Trophoblast cell (in vitro differentiated cells and primary cell): ENCODE measurements around the gene EPC2.
"Not testable (repeated sequence)": the region's sequence is repeated elsewhere in the genome, so short reads cannot be mapped to it uniquely, and the experiment has no call there.

Source experiments
- DNase-seq, 2 donors: peaks; one replicate each; pipeline ENCODE4 v3.0.0-alpha.2; 2016
- H2AFZ ChIP-seq: 2 replicates; pipeline ENCODE4 v1.6.1; 2013; ENCODE audit warnings: low read length, moderate library complexity, mild to moderate bottlenecking; ENCODE audit not compliant: insufficient read depth, poor library complexity
- H2AK5ac ChIP-seq: 2 replicates; pipeline ENCODE4 v1.6.1; 2013; ENCODE audit warnings: mild to moderate bottlenecking, low read length
- H2BK120ac ChIP-seq: 2 replicates; pipeline ENCODE4 v1.6.1; 2013; ENCODE audit warnings: low read length, mild to moderate bottlenecking, moderate library complexity; ENCODE audit not compliant: insufficient read depth, poor library complexity
- H2BK12ac ChIP-seq: 2 replicates; pipeline ENCODE4 v1.6.1; 2013; ENCODE audit warnings: mild to moderate bottlenecking, low read length, moderate library complexity
- H2BK5ac ChIP-seq: 2 replicates; pipeline ENCODE4 v1.6.1; 2013; ENCODE audit warnings: low read length, low read depth, moderate library complexity, mild to moderate bottlenecking; ENCODE audit not compliant: poor library complexity
- H3K14ac ChIP-seq: 2 replicates; pipeline ENCODE4 v1.6.1; 2013; ENCODE audit warnings: mild to moderate bottlenecking, low read length
- H3K18ac ChIP-seq: 2 replicates; pipeline ENCODE4 v1.6.1; 2013; ENCODE audit warnings: mild to moderate bottlenecking, low read length
- H3K23ac ChIP-seq: 2 replicates; pipeline ENCODE4 v1.6.1; 2013; ENCODE audit warnings: low read length
- H3K27ac ChIP-seq: 2 replicates; pipeline ENCODE4 v1.5.1; 2013; ENCODE audit warnings: low read depth, mild to moderate bottlenecking, inconsistent platforms, low read length, moderate library complexity
- H3K27me3 ChIP-seq: 2 replicates; pipeline ENCODE4 v1.6.1; 2013; ENCODE audit warnings: inconsistent platforms, mild to moderate bottlenecking, low read length, moderate library complexity; ENCODE audit not compliant: insufficient read depth
- H3K36me3 ChIP-seq, 2 experiments: 1 replicate in 1 of 2; 2 replicates in 1 of 2; pipeline ENCODE4 v1.6.1; 2013; ENCODE audit warnings: low read length in 2 of 2, mild to moderate bottlenecking in 2 of 2, moderate library complexity in 1 of 2; ENCODE audit not compliant: insufficient read depth in 2 of 2, control insufficient read depth in 1 of 2
- H3K4ac ChIP-seq: 2 replicates; pipeline ENCODE4 v1.6.1; 2013; ENCODE audit warnings: low read depth, mild to moderate bottlenecking, low read length, moderate library complexity
- H3K4me1 ChIP-seq, 2 experiments: 1 replicate in 1 of 2; 2 replicates in 1 of 2; pipeline ENCODE4 v1.6.1; 2013; ENCODE audit warnings: low read length in 2 of 2, mild to moderate bottlenecking in 2 of 2, moderate library complexity in 1 of 2; ENCODE audit not compliant: insufficient read depth in 2 of 2, control insufficient read depth in 1 of 2
- H3K4me2 ChIP-seq: 2 replicates; pipeline ENCODE4 v1.6.1; 2013; ENCODE audit warnings: inconsistent platforms, mild to moderate bottlenecking, low read length, moderate library complexity
- H3K4me3 ChIP-seq: 2 replicates; pipeline ENCODE4 v1.5.1; 2013; ENCODE audit warnings: mild to moderate bottlenecking, low read depth, low read length, inconsistent platforms
- H3K79me1 ChIP-seq: one replicate; pipeline ENCODE4 v1.6.1; 2013; ENCODE audit warnings: low read length
- H3K79me2 ChIP-seq: 2 replicates; pipeline ENCODE4 v1.6.1; 2013; ENCODE audit warnings: low read length, mild to moderate bottlenecking; ENCODE audit not compliant: control insufficient read depth, insufficient read depth, poor library complexity
- H3K9ac ChIP-seq: 2 replicates; pipeline ENCODE4 v1.6.1; 2013; ENCODE audit warnings: mild to moderate bottlenecking, low read length
- H3K9me3 ChIP-seq: 2 replicates; pipeline ENCODE4 v1.6.1; 2013; ENCODE audit warnings: low read depth, mild to moderate bottlenecking, control low read depth, inconsistent platforms, low read length; ENCODE audit not compliant: insufficient read depth
- H4K12ac ChIP-seq: 2 replicates; pipeline ENCODE4 v1.6.1; 2013; ENCODE audit warnings: low read depth, mild to moderate bottlenecking, low read length, moderate library complexity
- H4K8ac ChIP-seq: 2 replicates; pipeline ENCODE4 v1.6.1; 2013; ENCODE audit warnings: low read depth, mild to moderate bottlenecking, low read length, moderate library complexity
- H4K91ac ChIP-seq: one replicate; pipeline ENCODE4 v1.6.1; 2013; ENCODE audit warnings: low read depth, mild to moderate bottlenecking, low read length, moderate library complexity
- WGBS: extraction: QIAGEN DNeasy Blood & Tissue Kit; methylation state at CpG from one replicate; pipeline ENCODE4 v1.1.7; 2013; ENCODE audit warnings: missing lambda C conversion rate; ENCODE audit not compliant: insufficient read length, insufficient coverage; ENCODE audit errors: extremely low coverage; 5-methylcytosine and 5-hydroxymethylcytosine counted together

EPC2 gene

GRCh38 chr2:148645539-148646230 is 1.1 kb downstream of the EPC2 start:
- Histone ChIP-seq H3K79me2 (peaks cover 10% of the 10 kb centered on the region), H3K4me3 (peak overlapping the region; percentile 94), H3K4me1 (no peaks in the 10 kb centered on the region), H3K18ac (peak overlapping the region; percentile 72), H3K27ac (peak overlapping the region; percentile 30), H3K14ac (peak overlapping the region; percentile 52), H3K9me3 (no peaks in the 10 kb centered on the region), H2BK5ac (no peak overlapping the region), H4K8ac (no peak overlapping the region), H3K4me2 (peak overlapping the region; percentile 84), H2BK12ac (no peak overlapping the region), H4K91ac (no peak overlapping the region), H3K27me3 (no peaks in the 10 kb centered on the region), H3K9ac (peak overlapping the region; percentile 67), H4K12ac (peak overlapping the region; percentile 59), H2BK120ac (no peak overlapping the region), H3K36me3 (no peaks in the 10 kb centered on the region), H3K4ac (peak overlapping the region; percentile 69), H2AK5ac (no peak overlapping the region), H3K79me1 (peaks cover 8% of the 10 kb centered on the region), H2AFZ (peak overlapping the region; percentile 50), H3K23ac (no peak overlapping the region)
- no CpG with 5 or more reads among the region's 47 CpGs for WGBS
- peak; percentile 33 to 68 for DNase-seq

DNA sequence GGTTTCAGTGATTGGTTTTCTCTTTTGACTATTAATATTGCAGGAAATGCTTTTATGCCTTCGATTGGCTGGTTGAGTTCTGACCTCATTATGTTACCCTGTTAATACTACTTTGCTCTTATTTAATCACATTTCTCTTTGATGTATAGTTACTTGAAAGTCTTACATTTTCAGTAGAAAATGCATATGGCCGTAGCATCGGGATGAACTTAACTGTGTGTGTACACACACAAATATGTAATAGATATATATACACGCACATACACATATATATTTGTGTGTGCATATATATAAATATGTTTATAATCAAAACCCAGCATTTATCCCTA is 1.6 kb downstream of the EPC2 start:
- no peak overlapping the region for H4K12ac ChIP-seq
- WGBS, result no CpG with 5 or more reads among the region's 4 CpGs
- H3K4me1 ChIP-seq, result no peaks in the 10 kb centered on the region
- no peaks in the 10 kb centered on the region for H3K36me3 ChIP-seq
- no peak overlapping the region for H2AK5ac ChIP-seq
- peaks cover 8% of the 10 kb centered on the region for H3K79me1 ChIP-seq
- H2BK5ac ChIP-seq, result no peak overlapping the region
- no peak overlapping the region for H2BK12ac ChIP-seq
- no peak overlapping the region for H2BK120ac ChIP-seq
- DNase-seq, result no peak
- no peak overlapping the region for H3K18ac ChIP-seq
- peaks cover 10% of the 10 kb centered on the region for H3K79me2 ChIP-seq
- no peak overlapping the region for H4K8ac ChIP-seq
- peak overlapping the region; percentile 69 for H3K4ac ChIP-seq
- H4K91ac ChIP-seq, result no peak overlapping the region
- H3K27ac ChIP-seq, result no peak overlapping the region
- no peaks in the 10 kb centered on the region for H3K9me3 ChIP-seq
- H3K4me3 ChIP-seq, result no peak overlapping the region
- no peak overlapping the region for H3K9ac ChIP-seq
- H3K23ac ChIP-seq, result no peak overlapping the region
- H3K27me3 ChIP-seq, result no peaks in the 10 kb centered on the region
- no peak overlapping the region for H2AFZ ChIP-seq
- H3K4me2 ChIP-seq, result peak overlapping the region; percentile 84
- H3K14ac ChIP-seq, result no peak overlapping the region

DNA sequence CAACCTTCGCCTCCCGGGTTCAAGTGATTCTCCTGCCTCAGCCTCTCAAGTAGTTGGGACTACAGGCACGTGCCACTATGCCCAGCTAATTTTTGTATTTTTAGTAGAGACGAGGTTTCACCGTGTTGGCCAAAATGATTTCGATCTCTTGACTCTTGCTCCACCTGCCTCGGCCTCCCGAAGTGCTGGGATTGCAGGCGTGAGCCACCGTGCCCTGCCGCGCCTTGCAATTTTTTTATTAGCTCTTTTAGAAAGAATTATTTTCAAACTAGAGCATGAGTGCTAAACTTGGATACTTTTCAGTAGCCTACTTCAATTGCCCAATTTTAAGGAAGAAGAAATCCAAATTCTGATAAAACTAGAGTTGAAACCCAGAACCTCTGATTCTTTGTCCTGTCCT is 3.2 kb downstream of the EPC2 start:
- not testable (repeated sequence) for H3K79me2 ChIP-seq, H2AFZ ChIP-seq, H3K23ac ChIP-seq, H3K79me1 ChIP-seq, H3K14ac ChIP-seq, H2AK5ac ChIP-seq, H3K27ac ChIP-seq, H4K12ac ChIP-seq, H2BK5ac ChIP-seq, H4K91ac ChIP-seq, H3K18ac ChIP-seq, H3K9ac ChIP-seq, H3K27me3 ChIP-seq, H2BK120ac ChIP-seq, H2BK12ac ChIP-seq, H3K4me1 ChIP-seq, H3K4me2 ChIP-seq, H4K8ac ChIP-seq, H3K36me3 ChIP-seq, H3K4me3 ChIP-seq, DNase-seq, H3K9me3 ChIP-seq
- WGBS, result no CpG with 5 or more reads among the region's 12 CpGs
- H3K4ac ChIP-seq, result peak overlapping the region; percentile 76

DNA sequence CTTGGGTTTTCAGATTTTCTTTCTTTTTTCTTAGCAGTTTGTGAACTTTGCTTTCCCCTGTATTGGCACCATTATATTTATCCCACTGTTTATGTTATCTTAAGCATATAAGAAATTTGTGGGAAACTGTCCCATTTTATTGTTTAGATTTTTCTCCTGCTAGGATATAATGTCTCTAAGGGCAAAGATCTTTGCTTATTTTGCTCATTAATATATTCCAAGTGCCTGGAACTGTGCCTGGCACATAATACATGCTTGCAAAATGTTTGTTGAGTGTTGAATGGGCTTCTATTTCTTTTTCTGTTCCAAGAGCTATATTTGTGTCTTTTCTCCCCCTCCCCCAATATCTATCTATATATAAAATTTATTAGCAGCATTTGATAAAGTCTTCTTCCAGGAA is 5.4 kb downstream of the EPC2 start:
- no peak overlapping the region for H3K14ac ChIP-seq
- H3K4me3 ChIP-seq, result no peak overlapping the region
- H4K8ac ChIP-seq, result no peak overlapping the region
- H3K18ac ChIP-seq, result no peak overlapping the region
- H3K9me3 ChIP-seq, result no peaks in the 10 kb centered on the region
- H4K91ac ChIP-seq, result no peak overlapping the region
- no peak overlapping the region for H2BK12ac ChIP-seq
- no peak overlapping the region for H3K27ac ChIP-seq
- H2AFZ ChIP-seq, result no peak overlapping the region
- peaks cover under 1% of the 10 kb centered on the region for H3K79me1 ChIP-seq
- H3K23ac ChIP-seq, result no peak overlapping the region
- DNase-seq, result no peak
- H3K79me2 ChIP-seq, result peaks cover 8% of the 10 kb centered on the region
- no peak overlapping the region for H3K4ac ChIP-seq
- no peaks in the 10 kb centered on the region for H3K4me1 ChIP-seq
- H3K4me2 ChIP-seq, result no peak overlapping the region
- no peak overlapping the region for H2BK5ac ChIP-seq
- no peaks in the 10 kb centered on the region for H3K27me3 ChIP-seq
- H3K36me3 ChIP-seq, result no peaks in the 10 kb centered on the region
- H3K9ac ChIP-seq, result no peak overlapping the region
- H4K12ac ChIP-seq, result no peak overlapping the region
- H2BK120ac ChIP-seq, result no peak overlapping the region
- H2AK5ac ChIP-seq, result no peak overlapping the region
